GM06990 (cell line): ENCODE results near the gene TRAPPC6A.

Experiments used
- DNase-seq: peaks from one replicate; pipeline ENCODE4 v3.0.0-alpha.2; 2011; ENCODE audit not compliant: insufficient read length; ENCODE audit errors: extremely low read depth
- H3K27me3 ChIP-seq: replicated peaks from 2 replicates; pipeline ENCODE4 v1.6.0; 2011; ENCODE audit warnings: low read length; ENCODE audit not compliant: control insufficient read depth, insufficient read depth
- H3K36me3 ChIP-seq: 2 replicates; pipeline ENCODE4 v1.5.1; 2011; ENCODE audit warnings: low read length; ENCODE audit not compliant: control insufficient read depth, insufficient read depth
- H3K4me3 ChIP-seq: replicated peaks from 2 replicates; pipeline ENCODE4 v1.5.1; 2011; ENCODE audit warnings: low read depth, mild to moderate bottlenecking, control low read depth, low read length
- CTCF ChIP-seq: IDR thresholded peaks from 2 replicates; pipeline ENCODE4 v1.5.1; 2011; ENCODE audit warnings: low read length, control low read depth, mild to moderate bottlenecking, inconsistent platforms; ENCODE audit not compliant: insufficient read depth, poor library complexity, severe bottlenecking

Gene TRAPPC6A

DNA sequence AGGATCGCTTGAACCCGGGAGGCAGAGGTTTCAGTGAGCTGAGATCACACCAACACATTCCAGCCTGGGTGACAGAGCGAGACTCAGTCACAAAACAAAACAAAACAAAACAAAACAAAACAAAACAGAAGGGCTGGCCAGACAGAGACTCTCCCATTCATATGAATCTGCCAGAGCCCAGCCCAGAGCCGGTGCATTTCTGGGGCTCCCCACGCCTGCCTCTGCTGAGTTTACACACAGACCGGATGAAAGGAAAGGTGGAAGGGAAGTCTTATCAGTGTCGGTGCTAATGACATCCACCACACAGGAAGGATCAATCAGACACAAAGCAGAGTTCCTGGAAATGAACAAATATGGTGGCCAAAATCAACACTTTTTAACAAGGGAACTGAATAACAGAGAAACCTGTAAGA is 6.8 kb downstream of the TRAPPC6A start:
- H3K27me3 ChIP-seq, result no peaks in the 10 kb centered on the region
- no peak for TF ChIP-seq CTCF
- no peak for DNase-seq
- H3K36me3 ChIP-seq, result peaks cover 5% of the 10 kb centered on the region
- no peak overlapping the region for H3K4me3 ChIP-seq

GRCh38 chr19:45170146-45171106 is 7.6 kb downstream of the TRAPPC6A start:
- TF ChIP-seq CTCF, result no peak
- DNase-seq, result no peak
- Histone ChIP-seq H3K4me3 (no peak overlapping the region), H3K36me3 (peaks cover 5% of the 10 kb centered on the region), H3K27me3 (no peaks in the 10 kb centered on the region)

DNA sequence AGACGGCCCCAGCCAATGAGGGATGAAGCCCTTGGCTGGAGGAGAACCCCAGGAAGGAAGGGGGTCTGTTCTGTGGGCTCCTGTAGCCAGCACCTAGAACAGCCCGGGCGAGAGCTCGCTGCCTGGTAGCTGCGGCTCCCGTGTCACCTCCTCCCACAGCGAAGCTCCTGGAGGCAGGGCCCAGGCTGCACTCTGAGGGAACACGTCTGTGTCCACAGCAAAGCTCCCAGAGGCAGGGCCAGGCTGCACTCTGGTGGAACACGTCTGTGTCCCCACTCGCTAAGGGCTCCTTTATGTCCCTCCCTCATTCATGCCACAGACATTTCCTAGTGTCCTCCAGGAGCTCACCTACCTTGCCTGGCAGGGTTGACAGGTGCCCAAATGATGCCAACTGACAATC is 8.4 kb downstream of the TRAPPC6A start:
- H3K4me3 ChIP-seq, result no peak overlapping the region
- no peaks in the 10 kb centered on the region for H3K27me3 ChIP-seq
- TF ChIP-seq CTCF, result no peak
- no peak for DNase-seq
- H3K36me3 ChIP-seq, result peaks cover 5% of the 10 kb centered on the region

DNA sequence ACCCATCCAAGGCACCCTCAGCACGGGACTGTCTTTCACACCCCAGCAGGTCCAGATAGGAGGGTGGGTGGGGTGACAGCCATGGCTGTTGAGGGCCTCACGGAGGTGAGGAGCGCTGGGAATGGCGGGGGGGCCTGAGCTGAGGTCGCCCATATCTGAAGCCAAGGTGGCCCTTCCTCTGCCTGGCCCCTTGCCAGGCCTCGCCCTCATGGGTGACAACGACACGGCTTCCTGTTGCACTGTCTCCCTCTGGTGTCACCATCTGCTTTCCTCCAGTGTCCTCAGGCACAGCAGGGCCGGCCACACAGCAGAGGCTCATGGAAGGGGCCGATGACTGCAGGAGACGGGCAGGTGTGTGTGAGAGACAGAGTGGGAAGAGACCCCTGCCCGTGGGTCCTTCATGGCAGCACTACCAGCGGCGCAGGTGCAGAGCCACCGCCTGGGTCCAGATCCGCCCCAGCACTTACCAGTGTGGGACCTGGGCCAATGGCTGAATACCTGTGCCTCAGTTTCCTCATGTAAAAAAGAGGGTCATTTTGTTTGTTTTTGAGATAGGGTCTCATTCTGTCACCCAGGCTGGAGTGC is 9.2 kb downstream of the TRAPPC6A start:
- peaks cover 5% of the 10 kb centered on the region for H3K36me3 ChIP-seq
- H3K4me3 ChIP-seq, result no peak overlapping the region
- no peaks in the 10 kb centered on the region for H3K27me3 ChIP-seq
- no peak for TF ChIP-seq CTCF
- no peak for DNase-seq

DNA sequence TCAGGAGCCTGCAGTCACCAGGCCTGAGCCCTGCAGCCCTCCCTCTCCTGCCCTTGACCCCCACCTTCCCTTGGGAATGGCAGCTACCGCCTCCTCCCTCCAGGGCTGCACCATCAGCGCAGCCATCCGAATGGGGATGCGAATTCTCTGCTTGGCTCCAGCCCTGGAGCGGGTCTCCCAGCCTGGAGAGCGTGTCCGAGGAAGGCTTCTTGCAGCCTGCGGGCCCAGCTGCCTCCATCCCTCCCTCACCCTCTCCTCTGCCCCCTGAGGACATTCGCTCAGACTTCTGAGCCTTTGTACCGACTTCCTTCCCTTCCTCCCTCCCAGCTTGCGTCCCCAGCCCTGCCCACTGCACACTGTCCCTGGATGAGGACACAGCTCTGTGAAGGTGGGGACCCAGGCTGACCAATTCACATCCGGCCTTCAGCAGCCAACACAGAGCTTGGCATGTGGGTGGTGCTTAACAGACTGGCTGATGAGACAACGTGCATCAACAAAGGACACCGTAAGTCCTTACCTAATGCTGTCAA is 11.2 kb downstream of the TRAPPC6A start:
- DNase-seq, result peak; percentile 1
- Histone ChIP-seq H3K27me3 (no peaks in the 10 kb centered on the region), H3K36me3 (peaks cover 5% of the 10 kb centered on the region), H3K4me3 (no peak overlapping the region)
- TF ChIP-seq CTCF, result no peak
